Heart right ventricle (tissue), 16 donors: ENCODE data around the gene MISFA. TPM values are rescaled to one million over a fixed set of nuclear protein-coding genes. Genes with fewer than 3 reads are reported as not detected.

Source experiments
- ATAC-seq, 8 donors: fragments of 200-7000 bp; cut with Tn5 transposase; one replicate each; pipeline ENCODE4 v1.9.1; 2020; ENCODE audit warnings: mild to moderate bottlenecking in 8 of 8, moderate library complexity in 8 of 8, moderate number of reproducible peaks in 1 of 8
- DNase-seq, 2 donors: peaks; one replicate each; pipeline ENCODE4 v3.0.0-alpha.2; 2020
- H3K27ac ChIP-seq, 10 donors: fragments of 200-600 bp; sonication (generic) in 2 of 10; one replicate each; pipeline versions ENCODE4 v1.5.0 to v1.8.0; 2020 to 2022; ENCODE audit warnings: mild to moderate bottlenecking in 3 of 10
- H3K27me3 ChIP-seq, 7 donors: fragments of 200-600 bp; one replicate each; pipeline ENCODE4 v1.8.0; 2021 to 2022; ENCODE audit warnings: mild to moderate bottlenecking in 2 of 7
- H3K36me3 ChIP-seq, 9 donors: fragments of 200-600 bp; sonication (generic) in 1 of 9; one replicate each; pipeline versions ENCODE4 v1.5.0 to v1.8.0; 2020 to 2022; ENCODE audit warnings: mild to moderate bottlenecking in 2 of 9
- H3K4me1 ChIP-seq, 9 donors: fragments of 200-600 bp; sonication (generic) in 1 of 9; one replicate each; pipeline versions ENCODE4 v1.5.0 to v1.8.0; 2020 to 2022; ENCODE audit warnings: mild to moderate bottlenecking in 4 of 9
- H3K4me3 ChIP-seq, 10 donors: fragments of 200-600 bp; sonication (generic) in 2 of 10; one replicate each; pipeline versions ENCODE4 v1.5.0 to v1.8.0; 2020 to 2022; ENCODE audit warnings: mild to moderate bottlenecking in 7 of 10, moderate library complexity in 2 of 10
- H3K9me3 ChIP-seq, 11 donors: fragments of 200-600 bp in 10 of 11; sonication (generic) in 2 of 11; one replicate each; pipeline versions ENCODE4 v1.5.0 to v1.8.0; 2013 to 2022; ENCODE audit warnings: mild to moderate bottlenecking in 2 of 11, control low read depth in 1 of 11, moderate library complexity in 1 of 11
- CTCF ChIP-seq, 9 donors: fragments of 200-600 bp; sonication (generic) in 2 of 9; IDR thresholded peaks; one replicate each; pipeline versions ENCODE4 v1.5.0 to v1.8.0; 2021 to 2022; ENCODE audit warnings: antibody characterized with exemption in 9 of 9, mild to moderate bottlenecking in 5 of 9, moderate library complexity in 1 of 9
- WGBS, 2 donors: extraction: QIAGEN DNeasy Blood & Tissue Kit; methylation state at CpG; one replicate each; pipeline ENCODE4 v1.1.7; 2013; ENCODE audit warnings: inconsistent platforms in 1 of 2; 5-methylcytosine and 5-hydroxymethylcytosine counted together
- intact Hi-C, 10 donors: fragments of 100-400 bp; cut with DNase I; formaldehyde crosslinking; loops; one replicate each; pipeline versions ENCODE4 v1.11.1 to v1.14.2; 2022
- polyA plus RNA-seq, 2 donors: library from polyadenylated mRNA; stranded (reverse); fragments of 200-250 nt; gene quantifications; one replicate each; pipeline ENCODE4 v1.2.3, GENCODE V29; 2013
- total RNA-seq, 10 donors: library from RNA; stranded (reverse); fragmentation: NEBNext Ultra II Directional in 3 of 10; extraction: Animal tissue kit (Norgen Biotek cat#: 25700) in 3 of 10; gene quantifications; one replicate each; pipeline versions ENCODE4 v1.2.1 to v1.2.4, GENCODE V29; 2021 to 2023
- donor health status: Arrhythmogenic right ventricular cardiomyopathy.
- donor health status: ischemic (EF 13 %, LVEDD 7.1; RV severe dilation, severe dysfunction).
- donor health status: healthy with polysubstance abuse.
- donor health status: DM: no; HTN: yes; CAD: no.
- donor health status: DM: no; HTN: no; CAD: no.
- donor health status: ischemic (EF 25% LVEDD 6.9; RV normal size, moderate dysfunction).
- donor health status: ischemic (EF 25% LVEDD 5.7; RV mildly dilated, moderate dysfunction).
- donor health status: healthy.
- donor health status: DM: yes; HTN: yes; CAD: no.
- donor health status: Ischemic cardiomyopathy.
- donor health status: ischemic (EF 35%, LVEDD 5.7; RV mildly dilated, moderate dysfunction).
- donor health status: nonischemic (EF 11% LVEDD 7.7; RV severe dilation, severe dysfunction).
- donor health status: DM: yes; HTN: yes; CAD: no.
- donor health status: PGD.
- donor health status: ischemic (EF 29% LVEDD 5.4; RV normal size, mild dysfunction).
- donor health status: nonischemic (EF 23%, LVEDD 6.1; RV moderate dilation, normal function).

MISFA gene
- total and polyA plus RNA-seq, 12 donors, result 1.7 to 18.4 (median 10.8) TPM

- Histone ChIP-seq H3K9me3 (no peaks in the 10 kb centered on the region), H3K27me3 (no peaks in the 10 kb centered on the region), H3K4me3 (no peak overlapping the region), H3K4me1 (no peaks in the 10 kb centered on the region), H3K27ac (no peak overlapping the region), H3K36me3 (no peaks in the 10 kb centered on the region)
- intact Hi-C loops, result no loop called here
- no peak for TF ChIP-seq CTCF (IDR thresholded peaks at IDR 0.05)
- ATAC-seq, result no peak
- no peak for DNase-seq
- 72 to 95% methylated on average over 4 of the region's 4 CpGs for WGBS, 2 donors
These were observed 50.8 kb downstream of the MISFA start for GRCh38 chr11:18650353-18650752.

- Histone ChIP-seq H3K4me3 (no peak overlapping the region), H3K27ac (no peak overlapping the region), H3K27me3 (no peaks in the 10 kb centered on the region), H3K4me1 (no peaks in the 10 kb centered on the region), H3K36me3 (no peaks in the 10 kb centered on the region), H3K9me3 (no peaks in the 10 kb centered on the region)
- DNase-seq, result no peak
- WGBS, 2 donors, result 68 to 70% methylated on average over 19 of the region's 19 CpGs
- peak in 1 of 8 donors; percentile 18 for ATAC-seq
- intact Hi-C loops, result no loop called here
- TF ChIP-seq CTCF (IDR thresholded peaks at IDR 0.05), result peak in 8 of 9 donors; percentile 18 to 69 (median 47)
These were observed 51.4 kb downstream of the MISFA start for GRCh38 chr11:18650859-18651557.

Other genes with a start within 250 kb of the MISFA start
- gene LDHA, start 205.2 kb upstream of the MISFA start, total RNA-seq, result 100 to 1,000 TPM; 165 to 918 (median 298) TPM
- gene LDHA, start 205.2 kb upstream of the MISFA start, polyA plus RNA-seq, result 100 to 1,000 TPM; 121 to 840 TPM
- gene LDHC, start 187.5 kb upstream of the MISFA start, total RNA-seq, result 1 to 10 TPM in 3 of 10 donors, under 1 TPM in 1, not detected in 6; 0.37 to 3.1 (median 2.6) TPM
- gene LDHC, start 187.5 kb upstream of the MISFA start, polyA plus RNA-seq, result under 1 TPM in 1 of 2 donors, not detected in 1; 0.37 TPM
- gene LDHAL6A, start 143.9 kb upstream of the MISFA start, total RNA-seq, result not detected
- gene LDHAL6A, start 143.9 kb upstream of the MISFA start, polyA plus RNA-seq, result not detected
- 10 to 100 TPM; 59.7 to 77.6 (median 68.7) TPM for gene TSG101, start 72.8 kb upstream of the MISFA start, total RNA-seq
- 10 to 100 TPM; 21.9 to 62.4 TPM for gene TSG101, start 72.8 kb upstream of the MISFA start, polyA plus RNA-seq
- gene UEVLD, start 11.1 kb upstream of the MISFA start, total RNA-seq, result 10 to 100 TPM; 13.7 to 25.8 (median 18.6) TPM
- gene UEVLD, start 11.1 kb upstream of the MISFA start, polyA plus RNA-seq, result 1 to 10 TPM; 5.6 to 7.1 TPM
- 10 to 100 TPM in 6 of 10 donors, 1 to 10 TPM in 4; 7.3 to 18.8 (median 10.2) TPM for gene SPTY2D1, start 34.6 kb downstream of the MISFA start, total RNA-seq
- gene SPTY2D1, start 34.6 kb downstream of the MISFA start, polyA plus RNA-seq, result 1 to 10 TPM; 1.9 to 3.5 TPM
- 1 to 10 TPM; 3.5 to 9.3 (median 5.9) TPM for gene TMEM86A, start 99.0 kb downstream of the MISFA start, total RNA-seq
- gene TMEM86A, start 99.0 kb downstream of the MISFA start, polyA plus RNA-seq, result 1 to 10 TPM; 2.0 to 3.3 TPM
- 1 to 10 TPM in 2 of 10 donors, under 1 TPM in 7, not detected in 1; 0.18 to 1.3 (median 0.68) TPM for gene IGSF22, start 126.4 kb downstream of the MISFA start, total RNA-seq
- under 1 TPM; 0.30 to 0.44 TPM for gene IGSF22, start 126.4 kb downstream of the MISFA start, polyA plus RNA-seq
- gene PTPN5, start 192.0 kb downstream of the MISFA start, total RNA-seq, result 1 to 10 TPM; 1.5 to 8.8 (median 3.5) TPM
- 1 to 10 TPM; 4.4 to 5.8 TPM for gene PTPN5, start 192.0 kb downstream of the MISFA start, polyA plus RNA-seq